NCI-H2196 (cell line): ENCODE results near the gene AADACL4.

Experiments
- DNase-seq: peaks from one replicate; lab custom pipeline; 2025; ENCODE audit not compliant: unreplicated experiment; lab: John Stamatoyannopoulos, UW

The AADACL4 gene

DNA sequence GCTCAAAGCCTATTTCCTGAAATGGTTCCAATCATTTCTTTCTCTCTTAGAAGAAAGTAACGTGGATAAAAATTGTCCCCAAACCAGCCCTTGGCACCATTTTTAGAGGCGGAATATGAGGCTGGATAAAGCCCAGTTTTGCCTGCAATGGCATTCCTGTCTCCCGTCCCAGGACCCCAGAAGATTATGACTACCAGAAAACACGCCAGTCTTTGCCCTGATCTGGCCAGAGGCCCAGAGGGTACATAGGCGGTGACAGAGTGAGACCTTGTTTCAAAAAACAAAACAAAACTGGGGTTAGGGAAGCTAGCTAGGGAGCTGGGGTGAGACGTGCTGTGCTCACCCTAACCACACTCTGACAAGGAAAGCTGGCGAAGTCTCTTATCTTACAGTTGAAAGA, at the start of gene AADACL4:
TSS of gene AADACL4 (plus strand) at position 301 of the 400 bp plus-strand sequence. CDS start 462 bp downstream, outside the sequence.
- no peak for DNase-seq

DNA sequence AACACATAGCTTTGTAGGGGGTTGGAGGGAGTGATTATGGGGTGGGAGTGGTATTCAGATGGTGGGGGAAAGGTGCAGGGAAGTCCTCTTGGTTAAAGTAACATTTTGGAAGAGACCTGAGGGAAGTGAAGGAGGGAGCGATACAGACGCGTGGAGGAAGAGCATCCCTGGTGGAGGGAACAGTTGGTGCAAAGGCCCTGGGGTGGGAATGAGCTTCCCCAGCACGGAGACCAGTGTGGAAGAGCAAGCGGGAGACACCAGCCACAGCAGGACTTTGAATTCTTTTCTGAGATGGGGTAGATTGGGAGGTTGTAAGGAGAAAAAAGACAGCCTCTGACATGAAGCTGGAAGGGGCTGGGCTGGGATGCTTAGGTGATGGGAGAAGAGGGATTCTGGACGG, 49.4 kb upstream of the AADACL4 start:
- DNase-seq, result no peak

GRCh38 chr1:12594966-12595756, 48.7 kb upstream of the AADACL4 start:
- peak; percentile 74 for DNase-seq

GRCh38 chr1:12595757-12596006, 48.2 kb upstream of the AADACL4 start:
- DNase-seq, result no peak

DNA sequence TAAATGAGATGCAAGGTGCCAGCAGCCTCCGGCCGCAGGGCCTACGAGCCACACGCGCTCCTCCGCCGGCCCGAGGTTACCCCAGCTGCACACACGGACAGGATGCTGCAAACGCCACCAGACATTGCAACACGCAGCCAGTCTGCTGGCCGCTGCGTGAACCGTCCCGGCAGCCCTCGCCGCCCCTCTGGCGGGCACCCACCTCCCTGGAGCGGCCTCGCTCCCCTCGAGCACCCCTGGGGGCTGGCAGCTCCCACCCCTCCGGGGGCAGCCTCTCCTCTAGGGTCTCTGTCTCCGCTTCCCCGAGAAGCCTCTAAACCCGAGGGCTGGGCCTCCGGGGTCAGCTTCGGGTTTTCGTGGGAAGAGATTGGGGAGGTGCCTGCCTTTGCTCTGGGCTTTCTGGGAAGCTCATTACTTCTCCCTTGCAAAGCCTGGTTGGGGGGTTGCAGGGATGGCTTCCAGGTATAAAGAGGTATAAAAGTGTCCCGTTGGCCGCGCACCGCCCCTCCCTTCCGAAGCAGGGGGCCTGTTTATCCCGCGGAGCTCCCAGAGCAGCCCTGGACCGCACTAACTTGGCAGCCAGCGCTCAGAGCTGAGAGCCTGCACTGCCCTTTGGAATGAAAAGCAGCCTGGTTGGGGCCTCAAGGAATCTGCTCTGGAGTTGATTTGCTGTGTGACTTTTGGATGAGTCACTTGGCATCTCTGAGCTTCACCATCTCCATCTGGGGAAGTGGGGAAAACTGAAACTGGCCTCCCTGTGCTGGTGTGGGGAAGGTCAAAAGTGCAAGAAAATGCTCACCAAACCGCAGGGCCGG, 47.7 kb upstream of the AADACL4 start:
- DNase-seq, result peak; percentile 90

DNA sequence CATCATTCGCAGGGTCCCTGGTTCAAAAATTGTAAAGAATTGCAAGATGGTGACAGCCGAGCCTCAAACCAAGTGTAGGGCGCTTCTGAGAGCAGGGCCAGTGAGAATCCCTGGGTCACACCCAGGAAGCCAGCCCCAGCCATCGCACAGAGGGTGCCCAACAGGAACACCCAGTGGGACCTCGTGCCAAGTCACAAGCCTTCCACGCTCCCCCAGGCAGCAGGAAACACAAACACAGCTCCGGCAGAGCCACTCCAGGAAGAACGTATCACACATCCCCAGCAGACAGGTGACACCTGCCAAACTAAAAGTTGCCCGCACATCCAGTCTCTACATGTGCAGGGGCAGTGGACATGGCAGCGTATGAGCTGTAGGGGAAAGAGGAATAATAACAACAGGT, 46.1 kb upstream of the AADACL4 start:
- peak; percentile 42 for DNase-seq

DNA sequence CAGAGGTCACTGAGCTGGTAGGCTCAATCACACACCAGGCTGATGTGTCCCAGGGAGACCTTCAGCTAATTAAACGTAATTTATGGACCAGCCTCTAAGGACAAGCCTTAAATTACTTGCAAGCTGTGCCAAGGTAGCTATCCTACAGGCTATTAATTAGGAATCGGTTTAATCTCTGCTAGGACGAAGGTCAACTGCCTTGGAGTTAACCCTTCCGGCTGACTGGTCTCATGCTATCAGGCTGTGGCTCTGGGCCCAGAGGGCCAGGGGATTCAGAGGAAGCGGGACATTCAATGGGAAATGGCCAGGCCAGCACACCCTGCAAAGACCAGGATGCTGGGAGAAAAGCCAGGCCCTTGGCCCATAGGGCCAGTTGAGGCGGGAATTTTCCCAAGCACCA, 44.9 kb upstream of the AADACL4 start:
- no peak for DNase-seq

- no peak for DNase-seq
These were observed 44.2 kb upstream of the AADACL4 start for GRCh38 chr1:12599657-12600056.

DNA sequence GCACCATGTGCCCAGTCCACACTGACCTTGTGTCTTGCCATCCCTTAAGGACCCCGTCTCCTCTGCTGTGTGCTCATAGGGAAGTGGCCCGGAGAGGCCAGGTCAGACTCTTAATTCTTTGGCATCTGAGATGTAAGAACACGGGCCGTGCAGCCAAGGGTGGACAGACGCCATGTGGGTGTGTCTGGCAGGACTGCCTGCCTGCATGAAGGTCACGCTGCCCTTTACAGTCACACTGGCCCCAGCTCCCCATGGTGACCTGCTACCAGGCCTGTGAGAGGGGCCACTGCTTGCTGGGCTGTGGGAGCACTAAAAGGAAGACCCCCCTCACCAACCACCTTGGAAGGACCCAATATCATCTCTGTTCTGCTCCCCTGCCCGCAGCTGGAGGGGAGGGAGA, 43.5 kb upstream of the AADACL4 start:
- no peak for DNase-seq

GRCh38 chr1:12600880-12601633, 42.8 kb upstream of the AADACL4 start:
- DNase-seq, result no peak

GRCh38 chr1:12601700-12602658, 41.9 kb upstream of the AADACL4 start:
- no peak for DNase-seq

DNA sequence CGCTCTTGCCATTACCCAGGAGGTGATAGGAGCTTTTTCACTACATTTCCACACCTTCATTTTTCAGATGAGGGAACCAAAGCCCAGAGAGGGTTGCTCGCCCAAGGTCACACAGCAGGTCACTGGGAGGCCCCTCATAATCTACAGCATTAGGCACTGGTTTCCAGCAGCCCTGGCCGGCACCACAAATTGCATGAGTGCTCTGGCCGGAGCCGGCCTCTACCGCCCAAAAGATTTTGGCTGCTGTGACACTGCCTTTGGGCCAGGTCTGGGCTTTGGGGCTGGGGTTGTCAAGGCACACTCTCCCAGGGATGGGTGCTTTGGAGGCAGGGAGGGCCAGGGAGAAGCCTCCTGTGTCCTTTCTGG, 41.2 kb upstream of the AADACL4 start:
- no peak for DNase-seq

DNA sequence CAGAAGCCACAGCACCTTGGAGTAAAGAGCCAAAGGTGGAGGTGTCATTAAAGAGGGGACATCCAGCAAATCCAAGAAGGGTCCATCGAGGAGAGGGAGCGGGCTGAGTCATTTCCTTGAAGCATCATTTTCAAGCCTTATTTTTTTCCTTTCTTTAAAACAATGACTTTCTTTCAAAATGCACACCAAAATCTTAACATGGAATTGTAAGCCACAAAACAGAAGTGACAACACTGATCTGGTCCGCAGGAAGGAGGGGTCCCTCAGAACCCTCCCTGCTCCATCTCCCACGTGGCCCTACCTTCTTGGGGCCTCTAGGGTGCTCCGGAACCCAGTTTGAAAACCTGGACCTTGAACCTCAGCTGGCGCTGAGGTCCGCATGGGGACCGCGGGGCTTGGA, 40.7 kb upstream of the AADACL4 start:
- DNase-seq, result no peak

DNA sequence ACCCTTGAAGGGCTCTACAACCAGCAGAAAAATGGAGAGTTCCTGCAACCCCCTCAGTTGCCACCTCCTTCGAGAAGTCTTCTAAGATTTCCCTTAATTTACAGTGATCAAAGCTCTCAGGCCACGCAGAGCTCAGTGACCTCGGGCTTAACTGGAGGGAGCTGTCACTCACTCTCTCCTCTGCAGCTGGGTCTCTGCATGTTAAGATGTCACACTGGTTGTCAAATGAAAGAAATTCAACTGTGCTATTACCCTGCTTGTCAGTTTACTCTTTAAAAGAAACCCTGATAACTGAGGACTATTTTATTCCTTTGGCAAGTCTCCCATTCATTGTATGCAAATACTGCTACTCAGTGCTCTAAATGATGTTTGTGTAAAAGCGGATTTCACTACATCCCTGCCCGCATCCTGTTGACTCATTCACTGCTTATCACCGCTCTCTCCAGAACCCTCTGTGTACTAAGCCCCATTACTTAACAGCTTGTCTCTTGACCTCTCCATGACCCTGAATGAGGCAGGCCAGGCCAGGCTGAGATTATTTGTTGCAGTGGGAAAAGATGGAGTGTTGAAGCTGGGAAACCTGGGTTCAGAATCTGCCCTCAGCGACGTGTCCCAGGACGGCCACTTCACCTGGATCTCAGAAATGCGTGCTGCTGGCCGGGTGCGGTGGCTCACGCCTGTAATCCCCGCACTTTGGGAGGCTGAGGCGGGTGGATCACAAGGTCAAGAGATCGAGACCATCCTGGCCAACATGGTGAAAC, 39.6 kb upstream of the AADACL4 start:
- DNase-seq, result peak; percentile 51

- DNase-seq, result no peak
These were observed 38.9 kb upstream of the AADACL4 start for GRCh38 chr1:12604986-12605385.

- DNase-seq, result no peak
These were observed 36.6 kb upstream of the AADACL4 start for GRCh38 chr1:12607263-12607662.

DNA sequence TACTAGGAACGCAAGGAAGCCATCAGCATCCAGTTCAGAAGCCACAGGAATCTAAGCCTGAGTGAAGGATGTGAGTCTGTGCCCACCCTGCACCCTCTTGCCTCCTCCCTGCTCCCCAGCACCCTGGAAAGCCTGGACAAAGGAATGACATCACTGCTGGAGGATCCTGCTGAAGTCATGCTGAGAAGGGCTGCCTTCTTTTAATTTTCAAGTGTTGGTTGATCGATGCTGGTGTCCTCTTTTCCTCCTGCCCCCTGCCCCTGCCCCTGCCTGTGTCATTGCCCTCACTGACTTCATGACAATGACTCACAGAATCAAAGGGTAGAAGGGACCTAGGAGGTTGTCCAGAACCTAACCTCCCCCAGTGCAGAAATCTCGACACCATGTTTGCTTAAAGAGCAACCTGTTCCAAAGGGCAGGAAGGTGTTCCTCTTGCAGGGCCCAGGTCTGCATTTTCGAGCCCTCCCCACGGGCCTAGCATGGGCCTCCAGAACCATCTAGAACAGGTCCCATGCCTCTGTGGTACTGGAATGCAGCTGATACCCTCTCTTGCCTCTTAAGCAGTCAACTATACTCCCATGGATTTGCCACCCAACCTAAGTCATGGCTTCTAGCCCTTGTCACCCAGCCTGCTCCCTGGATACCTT, 35.5 kb upstream of the AADACL4 start:
- no peak for DNase-seq

GRCh38 chr1:12609469-12610003, 34.3 kb upstream of the AADACL4 start:
- DNase-seq, result no peak

- no peak for DNase-seq
These were observed 33.5 kb upstream of the AADACL4 start for GRCh38 chr1:12610305-12610935.
